HG03460 (cell line): ENCODE data around the gene CPXM2.

Experiments
- ATAC-seq: cut with Tn5 transposase; IDR thresholded peaks from one replicate; pipeline ENCODE4 v1.9.1; 2021; ENCODE audit not compliant: unreplicated experiment

Gene CPXM2

GRCh38 chr10:123852411-123852951, 39.1 kb downstream of the CPXM2 start:
- ATAC-seq, result no peak

GRCh38 chr10:123848564-123849457, 42.8 kb downstream of the CPXM2 start:
- ATAC-seq, result peak; percentile 78

GRCh38 chr10:123847686-123848432, 43.7 kb downstream of the CPXM2 start:
- ATAC-seq, result no peak

GRCh38 chr10:123843835-123844234, 47.8 kb downstream of the CPXM2 start:
- ATAC-seq, result no peak

- no peak for ATAC-seq
Measured at GRCh38 chr10:123842692-123843385, 48.8 kb downstream of the CPXM2 start.

- ATAC-seq, result no peak
Measured at GRCh38 chr10:123841560-123841959, 50.0 kb downstream of the CPXM2 start.

GRCh38 chr10:123841115-123841514, 50.5 kb downstream of the CPXM2 start:
- no peak for ATAC-seq

- ATAC-seq, result no peak
Measured at GRCh38 chr10:123840714-123841113, 50.9 kb downstream of the CPXM2 start.

GRCh38 chr10:123838596-123839310, 52.9 kb downstream of the CPXM2 start:
- no peak for ATAC-seq

- no peak for ATAC-seq
Measured at GRCh38 chr10:123837756-123838155, 53.9 kb downstream of the CPXM2 start.

GRCh38 chr10:123836418-123837145, 55.0 kb downstream of the CPXM2 start:
- no peak for ATAC-seq

GRCh38 chr10:123835575-123835974, 56.0 kb downstream of the CPXM2 start:
- ATAC-seq, result peak; percentile 96

GRCh38 chr10:123833170-123833850, 58.3 kb downstream of the CPXM2 start:
- no peak for ATAC-seq

- no peak for ATAC-seq
Measured at GRCh38 chr10:123831259-123831658, 60.3 kb downstream of the CPXM2 start.

- ATAC-seq, result no peak
Measured at GRCh38 chr10:123821136-123821535, 70.5 kb downstream of the CPXM2 start.

- ATAC-seq, result no peak
Measured at GRCh38 chr10:123809632-123810031, 82.0 kb downstream of the CPXM2 start.

- ATAC-seq, result no peak
Measured at GRCh38 chr10:123808906-123809305, 82.7 kb downstream of the CPXM2 start.

GRCh38 chr10:123808286-123808685, 83.3 kb downstream of the CPXM2 start:
- no peak for ATAC-seq

- no peak for ATAC-seq
Measured at GRCh38 chr10:123807444-123808035, 84.1 kb downstream of the CPXM2 start.
